ENCODE measurements around the gene NRIP1.

NRIP1 gene

DNA sequence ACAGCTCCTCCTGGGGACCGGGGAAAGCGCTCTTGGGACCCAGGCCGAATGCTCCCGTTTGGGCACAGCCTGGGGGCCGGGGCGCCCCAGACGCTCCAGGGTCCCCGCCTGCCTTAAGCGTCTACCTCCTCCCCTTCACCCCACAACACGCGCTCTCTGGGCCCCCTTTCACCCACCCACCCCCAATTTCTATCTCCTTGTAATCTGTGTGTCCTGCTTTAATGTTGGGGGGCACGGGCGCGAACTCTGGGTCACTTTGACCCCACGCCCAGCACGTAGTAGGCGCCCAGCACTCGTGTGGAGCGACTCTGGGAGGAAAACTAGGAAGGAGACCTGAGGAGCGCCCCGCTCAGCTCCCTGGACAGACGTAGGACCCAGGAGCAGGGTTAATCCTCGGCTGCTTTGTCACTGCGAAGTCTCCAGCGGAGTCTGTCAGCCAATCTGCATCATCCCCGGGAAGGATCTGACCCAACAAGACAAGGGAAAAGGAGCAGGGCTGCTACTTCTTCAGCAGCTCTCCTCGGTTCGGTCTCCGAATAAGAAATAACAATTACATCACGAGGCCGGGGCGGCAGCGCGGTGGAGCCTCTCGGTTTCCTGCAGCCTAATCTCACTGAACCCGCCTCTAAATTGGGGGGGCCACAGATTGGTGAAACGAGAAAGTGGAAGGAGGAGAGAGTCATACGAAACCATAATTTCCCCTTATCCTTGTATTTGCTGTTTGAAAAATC, 757 bp upstream of the NRIP1 start:
- DNase-seq: peak; percentile 76 to 77

GRCh38 chr21:15063814-15064575, 805 bp downstream of the NRIP1 start:
- DNase-seq: peak in 1 of 2 experiments; percentile 41

DNA sequence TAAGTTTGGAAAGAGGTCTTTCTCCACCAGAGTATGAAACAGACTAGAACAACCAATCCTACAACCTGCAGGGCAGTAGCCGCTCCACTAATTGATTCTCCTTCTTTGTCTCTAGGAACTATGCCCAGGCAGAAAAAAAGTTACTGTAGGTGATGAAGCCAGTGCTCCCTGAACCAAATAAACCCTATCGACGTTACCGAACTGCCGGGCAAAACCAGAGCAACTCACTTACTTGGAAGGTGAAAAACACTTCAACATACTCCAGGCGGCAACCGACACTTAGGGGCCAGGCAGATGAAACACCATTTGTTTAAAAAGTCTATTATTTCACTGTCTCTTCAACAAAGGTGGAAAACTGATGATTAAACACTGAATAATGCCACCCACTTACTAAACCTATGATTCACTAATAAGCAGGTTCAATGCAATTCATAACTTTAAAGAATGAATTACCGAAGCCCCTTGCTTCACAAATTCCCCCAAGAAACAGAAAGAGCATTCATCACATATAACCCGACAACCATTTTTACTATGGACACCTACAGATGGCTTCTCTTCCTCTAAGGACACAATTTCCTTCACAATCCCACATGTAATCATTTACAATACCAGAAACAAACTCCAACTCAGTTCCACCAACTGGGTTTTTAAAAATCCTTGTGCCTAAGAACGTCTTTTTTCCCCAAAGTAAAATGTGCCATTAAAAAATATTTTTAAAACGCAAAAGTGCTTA, 1.6 kb downstream of the NRIP1 start:
- peak; percentile 36 to 45 for DNase-seq

- no peak for DNase-seq
These were observed 2.2 kb downstream of the NRIP1 start for GRCh38 chr21:15062606-15062965.

- DNase-seq: no peak
These were observed 2.8 kb downstream of the NRIP1 start for GRCh38 chr21:15061747-15062605.

- no peak for DNase-seq
These were observed 3.5 kb downstream of the NRIP1 start for GRCh38 chr21:15061279-15061678.

DNA sequence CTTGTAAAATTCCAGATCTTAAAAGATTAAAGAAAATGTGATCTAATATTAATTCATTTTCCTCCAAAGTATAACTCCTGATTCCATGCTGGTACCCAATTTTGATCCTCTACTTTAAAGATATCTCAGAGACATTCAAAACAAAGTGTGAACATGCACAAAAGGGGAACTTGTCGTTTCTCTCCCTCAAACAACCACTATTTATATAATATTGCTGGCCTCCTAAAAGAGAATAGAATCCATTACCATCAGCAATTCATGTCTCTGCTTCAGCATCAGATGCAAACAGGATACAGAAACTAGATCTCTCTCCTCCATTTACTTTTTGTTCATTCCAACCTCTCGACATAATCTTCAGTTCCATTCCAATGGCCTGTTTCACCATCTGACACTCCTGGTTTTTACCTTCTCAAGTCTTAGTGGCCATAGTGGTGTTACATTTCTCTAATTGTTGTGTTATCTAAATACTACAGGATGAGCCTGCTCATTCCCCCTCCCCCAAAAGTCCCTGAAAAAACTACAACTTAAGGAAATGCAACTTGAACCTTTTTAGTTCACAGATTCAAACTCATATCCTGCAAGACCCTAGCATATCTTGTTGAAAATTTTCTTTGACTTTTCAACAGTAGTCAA, 4.1 kb downstream of the NRIP1 start:
- DNase-seq: no peak

DNA sequence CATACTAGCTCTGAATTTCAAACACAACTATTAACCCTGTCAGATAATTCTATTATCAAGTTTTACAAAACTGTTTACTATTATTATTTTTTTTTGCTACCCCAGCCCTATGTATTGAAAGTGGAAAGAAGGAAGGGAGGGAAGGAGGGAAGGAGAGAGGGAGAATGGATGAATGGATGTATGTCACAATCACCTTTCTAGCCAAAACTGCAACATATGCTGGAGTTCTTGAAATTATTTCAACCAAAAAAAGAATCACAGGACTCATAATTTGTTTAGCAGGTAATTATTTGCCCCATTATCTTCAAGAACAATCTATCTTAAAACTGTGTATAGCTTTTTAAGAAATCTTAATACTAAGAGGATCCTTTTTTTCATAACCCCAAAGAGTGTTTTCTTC, 5.4 kb downstream of the NRIP1 start:
- no peak for DNase-seq

- DNase-seq: no peak
These were observed 5.9 kb downstream of the NRIP1 start for GRCh38 chr21:15058854-15059263.

DNA sequence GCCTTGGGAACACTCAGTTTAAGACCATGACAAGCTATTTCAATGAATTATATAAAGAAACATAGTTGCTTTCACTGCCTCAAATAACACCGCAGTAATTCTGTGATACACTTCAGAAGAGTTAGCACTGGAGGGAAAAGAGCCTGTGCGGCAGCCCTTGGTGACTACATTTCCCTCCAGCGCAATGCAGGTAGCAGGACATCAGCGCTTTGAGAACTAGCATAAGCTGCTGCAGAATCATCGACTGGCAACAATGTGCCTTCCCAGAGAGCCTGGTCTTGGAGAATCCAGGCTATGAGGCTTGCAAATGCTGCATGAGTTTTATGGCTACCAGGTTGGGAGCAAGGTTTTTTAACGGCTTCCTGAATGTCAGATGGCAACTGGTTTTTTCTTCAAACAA, 7.5 kb downstream of the NRIP1 start:
- peak in 1 of 2 experiments; percentile 28 for DNase-seq

DNA sequence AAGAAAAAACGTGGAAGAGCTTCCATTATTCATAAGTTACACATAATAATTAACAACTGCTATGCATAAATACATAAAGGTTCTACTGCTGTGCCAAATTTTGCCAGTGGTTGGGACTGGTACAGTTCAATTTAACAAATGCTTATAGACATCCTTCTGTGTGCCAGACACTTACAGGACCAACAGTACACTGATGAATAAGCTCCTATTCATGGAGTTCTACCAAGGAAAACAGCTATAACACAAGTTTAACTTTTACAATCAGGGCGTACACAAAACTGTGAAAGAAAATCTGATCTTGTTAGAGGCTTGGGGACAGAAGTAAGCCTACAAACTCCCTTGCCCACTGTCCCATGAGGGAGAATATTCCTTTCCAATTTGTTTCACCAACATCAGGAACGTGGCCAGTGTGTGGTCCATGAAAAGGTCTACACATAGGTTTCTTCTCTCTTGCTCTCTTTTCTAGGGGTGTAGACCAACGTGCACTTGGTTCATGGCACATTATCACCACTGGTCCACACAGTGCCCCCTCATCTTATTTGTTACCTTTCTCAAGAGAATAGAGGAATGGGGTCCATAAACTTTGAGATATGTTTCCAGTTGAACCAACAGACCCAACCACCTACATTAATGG, 10.1 kb downstream of the NRIP1 start:
- DNase-seq: no peak

DNA sequence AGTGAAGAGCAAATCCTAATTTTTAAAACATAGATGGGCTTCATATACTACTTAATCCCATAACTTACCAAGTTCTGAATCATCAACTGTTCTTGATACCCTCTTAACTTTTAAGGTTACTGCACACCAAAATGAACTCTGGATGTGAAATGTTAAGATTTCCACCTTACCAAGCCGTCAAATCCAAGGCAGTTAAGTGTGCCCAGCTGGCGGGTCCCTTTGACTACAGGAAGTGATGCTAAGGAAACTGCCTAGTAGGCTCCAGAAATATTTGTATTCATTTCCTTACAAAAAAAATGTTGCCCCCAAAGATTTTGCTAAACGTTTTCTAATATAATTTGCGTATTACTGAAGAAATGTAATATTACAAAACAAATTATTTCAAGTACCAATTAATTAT, 10.7 kb downstream of the NRIP1 start:
- DNase-seq: no peak

- no peak for DNase-seq
These were observed 11.3 kb downstream of the NRIP1 start for GRCh38 chr21:15053500-15053899.

GRCh38 chr21:15052459-15052763, 12.4 kb downstream of the NRIP1 start:
- no peak for DNase-seq

DNA sequence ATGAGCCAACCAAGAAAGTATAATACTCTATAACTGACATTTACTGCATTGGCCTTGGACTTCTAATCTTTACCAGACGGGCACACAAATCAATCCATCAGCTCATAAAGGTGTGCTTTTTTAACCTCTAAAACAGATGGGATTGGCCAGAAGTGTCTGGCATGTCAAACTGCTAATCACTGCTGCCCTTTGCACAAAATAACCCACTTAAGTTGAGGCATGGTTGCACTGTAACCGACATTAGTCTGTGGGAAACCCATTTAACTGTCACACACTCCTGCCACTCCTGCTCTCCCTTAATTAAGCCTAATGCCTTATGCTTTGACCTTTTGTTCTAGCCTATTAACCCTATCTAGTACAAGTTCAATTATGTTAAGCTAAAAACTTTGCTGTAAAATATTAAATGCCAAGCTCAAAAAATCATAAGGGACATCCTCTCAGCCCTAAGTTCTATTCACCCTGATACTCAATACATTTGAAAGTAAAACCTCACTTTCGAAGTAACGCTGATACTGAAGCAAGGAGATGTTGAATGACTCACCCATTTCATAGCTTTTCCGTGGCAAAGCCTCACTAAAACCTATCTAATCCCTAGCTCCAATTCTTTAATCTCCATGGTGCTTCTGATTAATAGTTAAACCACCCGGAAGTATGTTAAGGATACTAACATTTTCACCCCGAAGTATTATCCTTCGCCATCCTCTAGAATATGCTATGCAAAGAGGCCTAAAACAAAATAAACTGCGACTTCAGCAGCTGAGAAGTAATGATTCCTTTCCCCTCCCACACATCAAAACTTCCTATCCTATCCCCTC, 12.9 kb downstream of the NRIP1 start:
- no peak for DNase-seq

DNA sequence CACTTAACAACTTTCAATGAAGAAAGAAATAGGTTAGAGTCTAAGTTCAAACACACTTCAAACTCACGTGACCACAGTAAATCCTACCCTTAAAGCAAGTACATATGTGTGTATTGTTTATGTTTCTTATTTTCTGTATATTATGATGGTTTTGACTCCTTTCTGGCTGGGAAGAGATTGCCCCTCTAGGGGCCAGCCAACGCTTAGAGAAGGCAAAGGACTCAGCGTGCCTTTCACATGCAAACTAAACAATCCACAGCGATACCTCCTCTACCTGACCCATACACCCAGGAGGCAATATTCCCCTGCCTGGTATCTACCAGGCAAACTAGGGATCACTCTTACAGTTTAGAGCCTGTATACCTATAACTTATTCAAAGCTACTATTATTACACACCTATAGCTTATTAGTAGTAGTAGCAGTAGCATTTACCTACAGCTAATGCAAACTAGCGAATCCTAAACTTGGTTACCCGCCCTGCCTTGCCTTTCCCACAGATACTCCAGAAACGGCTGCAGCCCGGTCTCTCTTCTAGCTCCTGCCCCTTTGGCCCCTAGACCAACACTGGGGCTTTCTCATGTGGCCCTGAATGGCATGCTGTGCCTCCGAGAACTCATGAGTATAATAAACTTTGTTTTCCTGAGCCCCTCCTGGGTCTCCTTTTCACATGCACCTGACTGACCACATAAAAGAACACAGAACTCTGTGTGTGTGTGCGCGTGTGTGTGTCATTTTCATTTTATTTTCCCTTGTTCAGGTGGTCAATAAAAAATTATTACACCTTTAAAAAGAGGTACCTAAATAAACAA, 14.0 kb downstream of the NRIP1 start:
- peak in 1 of 2 experiments; percentile 20 for DNase-seq

- DNase-seq: no peak
These were observed 19.8 kb downstream of the NRIP1 start for GRCh38 chr21:15045017-15045416.

DNA sequence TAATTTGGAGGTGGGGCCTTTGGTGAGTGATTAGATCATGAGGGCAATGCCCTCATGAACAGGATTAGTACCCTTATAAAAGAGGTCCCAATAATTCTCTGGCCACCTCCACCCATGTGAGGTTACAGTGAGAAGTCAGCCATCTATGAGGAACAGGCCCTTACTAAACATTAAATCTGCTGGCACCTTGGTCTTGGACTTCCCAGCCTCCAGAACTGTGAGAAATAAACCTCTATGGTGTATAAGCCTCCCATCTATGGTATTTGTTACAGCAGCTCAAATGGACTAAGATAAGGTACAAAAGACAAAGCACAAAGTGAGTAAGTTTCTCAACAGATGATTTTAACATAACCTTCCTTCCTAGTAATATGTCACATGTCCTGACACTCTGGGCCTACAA, 22.3 kb downstream of the NRIP1 start:
- DNase-seq: no peak

- DNase-seq: no peak
These were observed 25.0 kb downstream of the NRIP1 start for GRCh38 chr21:15039607-15040299.

DNA sequence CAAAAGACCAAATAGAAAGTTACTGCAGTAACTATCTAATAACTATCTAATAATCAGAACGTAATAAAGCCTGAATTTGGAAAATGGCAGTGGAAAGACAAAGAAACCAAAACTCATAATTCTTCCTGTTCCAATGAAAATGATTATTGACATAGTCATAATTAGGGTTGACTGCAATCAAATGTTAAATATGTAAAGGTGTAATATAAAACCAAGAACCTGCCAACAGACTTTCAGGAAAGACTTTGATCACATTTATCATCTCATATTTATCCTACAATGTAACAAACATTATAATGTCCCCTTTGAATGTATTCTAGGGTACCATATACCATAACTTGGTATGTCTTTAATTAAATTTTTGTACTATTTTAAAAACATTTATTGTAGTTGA, 26.9 kb downstream of the NRIP1 start:
- DNase-seq: no peak
